ENCODE measurements around the gene DIPK1A. TPM values are rescaled to one million over a fixed set of nuclear protein-coding genes. Genes with fewer than 3 reads are reported as not detected.

Gene DIPK1A
- total RNA-seq, 1 donor from 2014 or later = 5.0 TPM

- no peak for DNase-seq
- H3K27ac ChIP-seq (replicated peaks) = no peak overlapping the region
- intact Hi-C loops (cut with micrococcal nuclease) = no loop called here
Observed at GRCh38 chr1:92910081-92910480, 51.2 kb downstream of the DIPK1A start.

GRCh38 chr1:92909321-92909720 is 51.9 kb downstream of the DIPK1A start:
- Histone ChIP-seq H3K4me1 (no peaks in the 10 kb centered on the region), H3K36me3 (no peaks in the 10 kb centered on the region), H3K9me3 (replicated peaks) (peaks cover 7% of the 10 kb centered on the region), H3K4me3 (no peak overlapping the region), H3K27ac (replicated peaks) (no peak overlapping the region), H3K27me3 (ENCODE audit: low read depth) (no peaks in the 10 kb centered on the region)
- intact Hi-C loops (cut with micrococcal nuclease) = no loop called here
- no peak for TF ChIP-seq CTCF (IDR thresholded peaks at IDR 0.05; ENCODE audit: borderline replicate concordance)
- DNase-seq = no peak

More at GRCh38 chr1:92910081-92910480, 51.2 kb downstream of the DIPK1A start:
- H3K4me1 ChIP-seq = no peaks in the 10 kb centered on the region
- no peaks in the 10 kb centered on the region for H3K27me3 ChIP-seq (ENCODE audit: low read depth)
- no peak for TF ChIP-seq CTCF (IDR thresholded peaks at IDR 0.05; ENCODE audit: borderline replicate concordance)
- H3K4me3 ChIP-seq = no peak overlapping the region
- peaks cover 7% of the 10 kb centered on the region for H3K9me3 ChIP-seq (replicated peaks)
- no peaks in the 10 kb centered on the region for H3K36me3 ChIP-seq

GRCh38 chr1:92907949-92908684 is 53.1 kb downstream of the DIPK1A start:
- Histone ChIP-seq H3K4me1 (no peaks in the 10 kb centered on the region), H3K27ac (replicated peaks) (no peak overlapping the region), H3K27me3 (ENCODE audit: low read depth) (no peaks in the 10 kb centered on the region), H3K9me3 (replicated peaks) (peaks cover 7% of the 10 kb centered on the region), H3K36me3 (no peaks in the 10 kb centered on the region), H3K4me3 (no peak overlapping the region)
- intact Hi-C loops (cut with micrococcal nuclease) = no loop called here
- no peak for DNase-seq
- no peak for TF ChIP-seq CTCF (IDR thresholded peaks at IDR 0.05; ENCODE audit: borderline replicate concordance)

GRCh38 chr1:92903765-92904164 is 57.5 kb downstream of the DIPK1A start:
- no peaks in the 10 kb centered on the region for H3K36me3 ChIP-seq
- intact Hi-C loops (cut with micrococcal nuclease) = no loop called here
- H3K4me1 ChIP-seq = no peaks in the 10 kb centered on the region
- no peak for TF ChIP-seq CTCF (IDR thresholded peaks at IDR 0.05; ENCODE audit: borderline replicate concordance)
- no peak overlapping the region for H3K27ac ChIP-seq (replicated peaks)
- no peak overlapping the region for H3K4me3 ChIP-seq
- peaks cover 27% of the 10 kb centered on the region for H3K9me3 ChIP-seq (replicated peaks)
- no peaks in the 10 kb centered on the region for H3K27me3 ChIP-seq (ENCODE audit: low read depth)
- no peak for DNase-seq

GRCh38 chr1:92902406-92902744 is 58.9 kb downstream of the DIPK1A start:
- no peak for TF ChIP-seq CTCF (IDR thresholded peaks at IDR 0.05; ENCODE audit: borderline replicate concordance)
- H3K27ac ChIP-seq (replicated peaks) = no peak overlapping the region
- H3K27me3 ChIP-seq (ENCODE audit: low read depth) = no peaks in the 10 kb centered on the region
- no peak for DNase-seq
- intact Hi-C loops (cut with micrococcal nuclease) = no loop called here
- no peaks in the 10 kb centered on the region for H3K36me3 ChIP-seq
- H3K9me3 ChIP-seq (replicated peaks) = peaks cover 28% of the 10 kb centered on the region
- no peaks in the 10 kb centered on the region for H3K4me1 ChIP-seq
- no peak overlapping the region for H3K4me3 ChIP-seq

Measured in left ventricle myocardium inferior (tissue), 1 donor.